Stimulated activated naive CD8-positive, alpha-beta T cell treated with anti-CD3 and anti-CD28 coated beads, Interleukin-15, amount 100 ng/mL, for 72 hours (primary cell): Measurements from ENCODE around the gene RPL35.
"Not testable (repeated sequence)": the region's sequence is repeated elsewhere in the genome, so short reads cannot be mapped to it uniquely, and the experiment has no call there.

Source experiments
- ATAC-seq: fragments of 150-1000 bp; cut with Tn5 transposase; 2 replicates; pipeline ENCODE4 v1.10.0; 2021; ENCODE audit warnings: mild to moderate bottlenecking, moderate library complexity
- DNase-seq, 2 donors: peaks; one replicate each; pipeline ENCODE4 v3.0.0; 2021 to 2022
- H3K27ac Mint-ChIP-seq, 2 donors: one replicate each; pipeline ENCODE4 v1.8.0; 2022; ENCODE audit warnings: mild to moderate bottlenecking in 2 of 2, mixed read lengths in 2 of 2, moderate library complexity in 2 of 2
- H3K27me3 Mint-ChIP-seq: one replicate; pipeline ENCODE4 v1.8.0; 2022; ENCODE audit warnings: mixed read lengths
- H3K4me1 Mint-ChIP-seq: one replicate; pipeline ENCODE4 v1.8.0; 2022; ENCODE audit warnings: mild to moderate bottlenecking, mixed read lengths
- H3K4me3 Mint-ChIP-seq, 2 donors: one replicate each; pipeline ENCODE4 v1.8.0; 2022; ENCODE audit warnings: mild to moderate bottlenecking in 2 of 2, mixed read lengths in 2 of 2, moderate library complexity in 1 of 2
- H3K9me3 Mint-ChIP-seq, 2 donors: one replicate each; pipeline ENCODE4 v1.8.0; 2022; ENCODE audit warnings: mixed read lengths in 2 of 2

The RPL35 gene

DNA sequence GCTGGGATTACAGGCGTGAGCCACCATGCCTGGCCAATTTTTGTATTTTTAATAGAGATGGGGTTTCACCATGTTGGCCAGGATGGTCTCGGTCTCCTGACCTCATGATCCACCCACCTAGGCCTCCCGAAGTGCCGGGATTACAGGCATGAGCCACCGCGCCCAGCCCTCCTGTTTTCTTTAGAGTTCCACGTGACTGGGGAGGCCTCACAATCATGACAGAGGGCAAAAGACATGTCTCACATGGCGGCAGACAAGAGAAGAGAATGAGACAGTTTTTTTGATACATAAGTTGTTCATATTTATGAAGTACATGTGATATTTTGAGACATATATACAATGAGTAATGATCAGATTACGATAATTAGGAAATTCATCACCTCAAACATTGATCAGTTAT is 15.3 kb downstream of the RPL35 start:
- H3K9me3 Mint-ChIP-seq, DNase-seq, H3K27ac Mint-ChIP-seq, H3K4me1 Mint-ChIP-seq, ATAC-seq, H3K4me3 Mint-ChIP-seq: not testable (repeated sequence)
- peaks cover 56% of the 10 kb centered on the region for H3K27me3 Mint-ChIP-seq

DNA sequence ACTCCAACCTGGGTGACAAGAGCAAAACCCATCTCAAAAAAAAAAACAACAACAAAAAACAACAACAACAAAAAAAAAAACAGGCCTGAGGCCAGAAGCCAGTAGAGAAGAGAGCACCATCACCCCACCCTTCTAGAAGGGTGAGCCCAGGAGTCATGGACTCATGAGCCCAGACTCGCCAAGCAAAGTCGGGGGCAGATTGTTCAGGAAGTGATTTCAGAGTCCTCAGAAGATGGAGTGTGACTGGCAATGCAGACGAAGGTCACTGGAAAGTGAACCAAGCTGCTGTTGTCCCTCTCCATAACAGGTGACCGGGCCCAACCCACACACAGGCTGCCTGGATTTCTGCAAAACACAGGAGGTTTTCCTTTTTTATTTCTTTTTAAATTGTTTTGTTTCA is 17.5 kb downstream of the RPL35 start:
- H3K4me1 Mint-ChIP-seq, result no peaks in the 10 kb centered on the region
- no peak overlapping the region for H3K27ac Mint-ChIP-seq
- peaks cover 55% of the 10 kb centered on the region for H3K27me3 Mint-ChIP-seq

DNA sequence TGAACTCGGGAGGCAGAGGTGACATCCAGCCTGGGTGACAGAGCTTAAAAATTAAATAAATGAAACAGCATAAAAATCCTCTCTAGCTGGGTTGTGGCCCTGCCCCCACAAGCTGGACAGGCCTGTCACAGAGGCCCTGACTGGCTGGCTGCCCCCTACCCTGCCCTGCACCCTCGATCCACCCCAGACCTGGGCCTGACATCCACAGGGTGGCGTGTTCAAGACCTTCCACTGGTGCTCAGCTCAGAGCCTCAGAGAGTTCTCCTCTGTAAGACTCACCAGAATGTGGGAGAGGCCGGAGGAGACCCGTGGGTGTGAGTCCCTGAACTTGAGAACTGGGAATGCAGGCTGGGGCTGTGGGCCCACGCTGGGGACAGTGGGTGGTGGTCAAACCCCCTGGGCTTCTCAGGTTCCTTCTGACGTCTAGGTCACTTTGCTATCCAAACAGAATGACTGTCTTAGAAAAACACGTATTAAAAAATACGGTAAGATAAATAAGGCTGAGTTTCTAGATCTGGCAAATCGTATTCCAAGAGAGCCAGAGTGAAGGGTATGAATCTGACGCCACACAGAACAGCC is 18.2 kb downstream of the RPL35 start:
- Mint-ChIP-seq H3K4me1 (no peaks in the 10 kb centered on the region), H3K27ac (no peak overlapping the region), H3K9me3 (no peaks in the 10 kb centered on the region), H3K27me3 (peaks cover 56% of the 10 kb centered on the region), H3K4me3 (no peak overlapping the region)
- DNase-seq (no peak), ATAC-seq (no peak)

More for the DNA sequence above, 17.5 kb downstream of the RPL35 start:
- H3K9me3 Mint-ChIP-seq, result no peaks in the 10 kb centered on the region
- ATAC-seq (no peak), DNase-seq (no peak)
- no peak overlapping the region for H3K4me3 Mint-ChIP-seq

GRCh38 chr9:124841075-124841821 is 20.5 kb downstream of the RPL35 start:
- Mint-ChIP-seq H3K27ac (no peak overlapping the region), H3K27me3 (peaks cover 52% of the 10 kb centered on the region), H3K9me3 (no peaks in the 10 kb centered on the region), H3K4me1 (no peaks in the 10 kb centered on the region), H3K4me3 (no peak overlapping the region)
- DNase-seq, result no peak
- ATAC-seq, result no peak

DNA sequence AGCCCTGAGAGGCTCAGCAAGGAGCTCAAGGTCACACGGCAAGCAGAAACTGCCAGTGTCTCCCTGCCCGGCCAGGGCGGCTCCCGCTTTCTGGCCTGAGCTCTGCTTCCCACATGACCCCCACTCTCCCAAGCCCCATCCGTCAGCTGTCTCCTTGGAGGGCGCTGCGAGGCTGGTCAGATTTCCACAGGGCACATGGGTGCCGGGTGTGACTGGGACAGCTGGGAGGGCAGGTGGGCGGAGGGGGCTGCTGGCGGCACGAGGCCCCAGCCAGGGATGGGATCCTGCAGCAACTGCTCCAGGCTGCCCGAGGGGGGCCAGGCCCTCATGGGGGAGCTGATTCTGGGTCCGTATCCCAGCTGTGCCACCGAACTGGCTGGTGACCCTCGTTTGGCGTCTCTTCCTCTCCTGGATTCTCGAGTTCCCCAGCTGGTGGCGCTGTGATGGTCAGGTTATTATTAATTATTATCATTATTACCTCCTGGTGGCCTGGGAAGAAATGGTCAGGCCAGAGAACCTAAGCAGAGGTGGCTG is 21.4 kb downstream of the RPL35 start:
- H3K27ac Mint-ChIP-seq, result no peak overlapping the region
- no peak for DNase-seq

GRCh38 chr9:124839612-124840299 is 22.0 kb downstream of the RPL35 start:
- no peak for DNase-seq
- Mint-ChIP-seq H3K4me1 (no peaks in the 10 kb centered on the region), H3K27me3 (peaks cover 44% of the 10 kb centered on the region), H3K9me3 (no peaks in the 10 kb centered on the region), H3K4me3 (peak overlapping the region in 1 of 2 donors; percentile 18), H3K27ac (peak overlapping the region in 1 of 2 donors; percentile 19)
- no peak for ATAC-seq

More for the DNA sequence above, 21.4 kb downstream of the RPL35 start:
- Mint-ChIP-seq H3K4me1 (no peaks in the 10 kb centered on the region), H3K9me3 (no peaks in the 10 kb centered on the region), H3K27me3 (peaks cover 43% of the 10 kb centered on the region), H3K4me3 (no peak overlapping the region)
- ATAC-seq, result no peak

DNA sequence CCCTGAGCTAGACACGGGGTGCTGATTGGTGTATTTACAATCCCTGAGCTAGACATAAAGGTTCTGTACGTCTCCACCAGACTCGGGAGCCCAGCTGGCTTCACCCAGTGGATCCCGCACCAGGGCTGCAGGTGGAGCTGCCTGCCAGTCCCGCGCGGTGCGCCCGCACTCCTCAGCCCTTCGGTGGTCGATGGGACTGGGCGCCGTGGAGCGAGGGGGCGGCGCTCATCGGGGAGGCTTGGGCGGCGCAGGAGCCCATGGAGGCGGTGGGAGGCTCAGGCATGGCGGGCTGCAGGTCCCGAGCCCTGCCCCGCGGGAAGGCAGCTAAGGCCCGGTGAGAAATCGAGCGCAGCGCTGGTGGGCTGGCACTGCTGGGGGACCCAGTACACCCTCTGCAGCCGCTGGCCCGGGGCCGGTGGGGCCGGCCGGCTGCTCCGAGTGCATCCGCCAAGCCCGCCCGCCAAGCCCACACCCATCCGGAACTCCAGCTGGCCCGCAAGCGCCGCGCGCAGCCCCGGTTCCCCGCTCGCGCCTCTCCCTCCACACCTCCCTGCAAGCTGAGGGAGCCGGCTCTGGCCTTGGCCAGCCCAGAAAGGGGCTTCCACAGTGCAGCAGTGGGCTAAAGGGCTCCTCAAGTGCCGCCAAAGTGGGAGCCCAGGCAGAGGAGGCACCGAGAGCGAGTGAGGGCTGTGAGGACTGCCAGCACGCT is 23.0 kb downstream of the RPL35 start:
- H3K4me3 Mint-ChIP-seq, result peak overlapping the region in 1 of 2 donors; percentile 35
- not testable (repeated sequence) for ATAC-seq, H3K9me3 Mint-ChIP-seq, DNase-seq, H3K27ac Mint-ChIP-seq, H3K4me1 Mint-ChIP-seq
- peaks cover 51% of the 10 kb centered on the region for H3K27me3 Mint-ChIP-seq

- not testable (repeated sequence) for H3K4me3 Mint-ChIP-seq, H3K27ac Mint-ChIP-seq
Observed at GRCh38 chr9:124838132-124838531, 23.6 kb downstream of the RPL35 start.

GRCh38 chr9:124835026-124835557 is 26.7 kb downstream of the RPL35 start:
- H3K9me3 Mint-ChIP-seq, result no peaks in the 10 kb centered on the region
- peaks cover 52% of the 10 kb centered on the region for H3K27me3 Mint-ChIP-seq
- H3K4me1 Mint-ChIP-seq, result no peaks in the 10 kb centered on the region
- no peak overlapping the region for H3K27ac Mint-ChIP-seq
- DNase-seq (no peak), ATAC-seq (no peak)
- H3K4me3 Mint-ChIP-seq, result no peak overlapping the region

More at GRCh38 chr9:124838132-124838531, 23.6 kb downstream of the RPL35 start:
- not testable (repeated sequence) for DNase-seq, H3K4me1 Mint-ChIP-seq, ATAC-seq, H3K9me3 Mint-ChIP-seq
- peaks cover 51% of the 10 kb centered on the region for H3K27me3 Mint-ChIP-seq

GRCh38 chr9:124834591-124834990 is 27.2 kb downstream of the RPL35 start:
- DNase-seq (no peak), ATAC-seq (no peak)
- Mint-ChIP-seq H3K27me3 (peaks cover 47% of the 10 kb centered on the region), H3K4me1 (no peaks in the 10 kb centered on the region), H3K4me3 (no peak overlapping the region), H3K9me3 (no peaks in the 10 kb centered on the region), H3K27ac (peak overlapping the region in 1 of 2 donors; percentile 10)

DNA sequence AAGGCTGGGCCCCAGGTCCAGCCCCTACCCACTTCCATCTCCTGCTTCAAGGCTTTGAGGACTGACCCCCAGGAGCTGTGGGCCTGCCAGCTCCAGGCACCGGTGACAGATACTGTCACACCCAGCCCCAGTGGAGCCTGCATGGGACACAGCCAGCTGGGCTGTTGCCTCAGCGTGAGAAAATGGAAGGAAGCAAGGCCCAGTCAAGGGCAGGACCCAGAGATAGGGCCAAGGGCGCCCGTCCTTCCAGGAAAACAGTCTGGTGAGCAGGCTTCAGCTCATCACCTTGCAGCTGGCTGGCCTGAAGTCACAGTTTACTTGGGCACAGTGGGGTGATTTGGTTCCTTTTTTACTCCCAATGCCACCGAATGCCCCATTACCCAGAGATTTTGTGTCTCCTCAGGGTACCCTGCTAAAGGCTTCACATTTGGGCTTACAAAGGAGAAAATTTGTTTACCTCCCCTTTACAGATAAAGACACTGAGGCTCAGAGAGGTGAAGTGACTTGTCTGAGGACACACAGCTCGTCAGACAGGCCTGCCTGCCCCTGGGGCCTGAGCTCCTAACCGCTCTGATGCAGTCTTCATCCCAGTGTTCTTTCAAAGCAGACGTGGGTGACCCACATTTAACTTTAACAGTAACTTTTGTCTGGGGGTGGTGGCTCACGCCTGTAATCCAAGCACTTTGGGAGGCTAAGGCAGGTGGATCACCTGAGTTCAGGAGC is 30.0 kb downstream of the RPL35 start:
- ATAC-seq, result no peak
- Mint-ChIP-seq H3K27ac (no peak overlapping the region), H3K27me3 (peaks cover 21% of the 10 kb centered on the region), H3K4me3 (no peak overlapping the region), H3K4me1 (no peaks in the 10 kb centered on the region), H3K9me3 (no peaks in the 10 kb centered on the region)
- no peak for DNase-seq

GRCh38 chr9:124830593-124830992 is 31.2 kb downstream of the RPL35 start:
- DNase-seq, result no peak
- ATAC-seq, result no peak
- H3K27me3 Mint-ChIP-seq, result peaks cover 20% of the 10 kb centered on the region
- peak overlapping the region in 1 of 2 donors; percentile 12 for H3K27ac Mint-ChIP-seq
- no peak overlapping the region for H3K4me3 Mint-ChIP-seq
- no peaks in the 10 kb centered on the region for H3K4me1 Mint-ChIP-seq
- H3K9me3 Mint-ChIP-seq, result peaks cover 0 to 5% of the 10 kb centered on the region in 2 donors

DNA sequence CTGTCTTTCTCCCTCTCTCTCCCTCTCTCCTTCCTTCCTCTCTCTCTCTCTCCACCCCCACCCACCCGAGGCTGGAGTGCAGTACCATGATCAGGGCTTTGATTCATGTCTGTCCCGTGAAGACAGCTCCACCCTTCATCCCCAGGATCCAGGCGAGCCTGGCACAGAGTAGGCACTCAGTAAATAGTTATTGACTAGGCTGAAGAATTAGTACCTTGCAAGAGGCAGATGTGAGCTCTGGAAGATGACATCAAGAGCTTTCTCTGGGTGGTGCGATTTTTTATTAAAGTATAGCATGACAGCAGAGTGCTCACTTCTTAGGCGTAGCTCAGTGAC is 32.5 kb downstream of the RPL35 start:
- H3K9me3 Mint-ChIP-seq, result peaks cover 0 to 5% of the 10 kb centered on the region in 2 donors
- no peak overlapping the region for H3K27ac Mint-ChIP-seq
- peaks cover 15% of the 10 kb centered on the region for H3K27me3 Mint-ChIP-seq
- H3K4me1 Mint-ChIP-seq, result no peaks in the 10 kb centered on the region
- no peak overlapping the region for H3K4me3 Mint-ChIP-seq
- ATAC-seq (no peak), DNase-seq (no peak)

GRCh38 chr9:124828489-124829333 is 33.0 kb downstream of the RPL35 start:
- ATAC-seq, result no peak
- Mint-ChIP-seq H3K27ac (no peak overlapping the region), H3K27me3 (peaks cover 12% of the 10 kb centered on the region), H3K4me1 (no peaks in the 10 kb centered on the region), H3K9me3 (peaks cover 0 to 5% of the 10 kb centered on the region in 2 donors), H3K4me3 (no peak overlapping the region)
- DNase-seq, result no peak
